GM12878 (cell line): ENCODE data around the gene ELP2. TPM values are rescaled to one million over a fixed set of nuclear protein-coding genes. Genes with fewer than 3 reads are reported as not detected.

Experiments
- ATAC-seq: fragments of 200-7000 bp; cut with Tn5 transposase; 3 replicates; pipeline ENCODE4 v1.9.1; 2020; ENCODE audit warnings: mild to moderate bottlenecking, moderate library complexity
- BruUV-seq: library from RNA; stranded (reverse); fragments of 400-500 nt; replicated peaks from 2 replicates; lab custom pipeline; 2021; lab: Mats Ljungman, UMichigan
- CTCF ChIA-PET: fragments of 300-600 bp; sonication (Branson Sonifier 250); formaldehyde crosslinking; extraction: SDS; loops from one replicate; lab custom pipeline; 2021; ENCODE audit warnings: inconsistent platforms; lab: Yijun Ruan, JAX
- POLR2A ChIA-PET: fragments of 350-600 bp; formaldehyde crosslinking; extraction: SDS; loops from one replicate; lab custom pipeline; 2021; ENCODE audit warnings: inconsistent platforms; lab: Charles Lee
- RAD21 ChIA-PET: fragments of 300-600 bp; sonication (Branson Sonifier 250); formaldehyde crosslinking; loops from one replicate; lab custom pipeline; 2023; ENCODE audit warnings: antibody characterized with exemption; ENCODE audit not compliant: unreplicated experiment; lab: Charles Lee
- SMC1A ChIA-PET: fragments of 300-600 bp; sonication (Branson Sonifier 250); formaldehyde crosslinking; loops from one replicate; lab custom pipeline; 2023; ENCODE audit not compliant: unreplicated experiment, uncharacterized antibody; lab: Charles Lee
- DNase-seq: peaks from one replicate; pipeline ENCODE4 v3.0.0-alpha.2; 2011; ENCODE audit warnings: low read depth, low spot score
- FAIRE-seq: peaks from 3 replicates; lab custom pipeline; 2011; peaks lifted over from hg19 to GRCh38; lab: Jason Lieb, UNC
- H2AFZ ChIP-seq: 2 replicates; pipeline ENCODE4 v1.6.0; 2011; ENCODE audit warnings: low read depth, low read length, control low read depth; ENCODE audit not compliant: control insufficient read depth
- H3K27ac ChIP-seq: 2 replicates; pipeline ENCODE4 v1.5.1; 2011; ENCODE audit warnings: control low read depth; ENCODE audit not compliant: control insufficient read depth, insufficient read depth
- H3K27me3 ChIP-seq, 2 experiments: replicated peaks in 1 of 2; 2 replicates each; pipeline versions ENCODE4 v1.6.0 to v1.6.1; 2011; ENCODE audit warnings: low read length in 1 of 2; ENCODE audit not compliant: control insufficient read depth in 2 of 2, insufficient read depth in 2 of 2
- H3K36me3 ChIP-seq, 2 experiments: 2 replicates each; pipeline ENCODE4 v1.5.1; 2011; ENCODE audit warnings: low read length in 1 of 2; ENCODE audit not compliant: control insufficient read depth in 2 of 2, insufficient read depth in 2 of 2
- H3K4me1 ChIP-seq: 2 replicates; pipeline ENCODE4 v1.6.1; 2011; ENCODE audit warnings: mild to moderate bottlenecking, low read length, moderate library complexity, mixed read lengths; ENCODE audit not compliant: control insufficient read depth, insufficient read depth
- H3K4me2 ChIP-seq: 2 replicates; pipeline ENCODE4 v1.6.0; 2011; ENCODE audit warnings: control low read depth; ENCODE audit not compliant: control insufficient read depth, insufficient read depth
- H3K4me3 ChIP-seq: fragments of 200-600 bp; sonication (generic); 2 replicates; pipeline ENCODE4 v1.5.1; 2016
- H3K79me2 ChIP-seq: 2 replicates; pipeline ENCODE4 v1.6.0; 2011; ENCODE audit warnings: low read length; ENCODE audit not compliant: control insufficient read depth, insufficient read depth
- H3K9ac ChIP-seq: 2 replicates; pipeline ENCODE4 v1.8.0; 2011; ENCODE audit warnings: low read length, control low read depth, mixed read lengths; ENCODE audit not compliant: control insufficient read depth, insufficient read depth
- H3K9me3 ChIP-seq: replicated peaks from 3 replicates; pipeline ENCODE4 v1.5.1; 2011; ENCODE audit warnings: mild to moderate bottlenecking, low read length; ENCODE audit not compliant: control insufficient read depth, insufficient read depth
- H4K20me1 ChIP-seq: 2 replicates; pipeline ENCODE4 v1.6.0; 2011; ENCODE audit not compliant: control insufficient read depth, insufficient read depth
- EGR1 ChIP-seq, 2 experiments: IDR thresholded peaks; 1 replicate in 1 of 2; 2 replicates in 1 of 2; pipeline ENCODE4 v1.6.1; 2011 to 2012; ENCODE audit warnings: low read depth in 2 of 2, low read length in 2 of 2, borderline replicate concordance in 1 of 2, mild to moderate bottlenecking in 1 of 2, moderate library complexity in 1 of 2
- HCFC1 ChIP-seq: fragments of 150-350 bp; IDR thresholded peaks from 2 replicates; pipeline ENCODE4 v1.6.1; 2014; ENCODE audit warnings: low read length
- IKZF2 ChIP-seq, 2 experiments: fragments of 450-650 bp; IDR thresholded peaks; 2 replicates each; pipeline ENCODE4 v1.6.1; 2017; ENCODE audit warnings: mild to moderate bottlenecking in 2 of 2, moderate library complexity in 2 of 2
- MTA2 ChIP-seq: fragments of 450-650 bp; IDR thresholded peaks from 2 replicates; pipeline ENCODE4 v1.6.1; 2016; ENCODE audit warnings: low read depth, mild to moderate bottlenecking, moderate library complexity
- NRF1 ChIP-seq: conservative IDR thresholded peaks from 2 replicates; pipeline ENCODE4 v1.6.1; 2011; ENCODE audit warnings: mild to moderate bottlenecking, low read depth, low read length, improper control_type of control experiment
- SREBF2 ChIP-seq: IDR thresholded peaks from 2 replicates; pipeline ENCODE4 v1.6.1; 2012; ENCODE audit warnings: mild to moderate bottlenecking, low read length
- SUZ12 ChIP-seq: fragments of 200-600 bp; sonication (generic); IDR thresholded peaks from one replicate; pipeline ENCODE4 v1.6.1; 2018; ENCODE audit warnings: antibody characterized with exemption, mild to moderate bottlenecking; ENCODE audit not compliant: unreplicated experiment
- ZSCAN29 ChIP-seq: fragments of 450-650 bp; IDR thresholded peaks from 2 replicates; pipeline ENCODE4 v1.6.1; 2017; ENCODE audit warnings: mild to moderate bottlenecking, moderate library complexity
- WGBS: methylation state at CpG from one replicate; pipeline ENCODE4 v1.1.6; 2016; ENCODE audit warnings: low lambda C conversion rate; ENCODE audit not compliant: insufficient replicate concordance, insufficient coverage; ENCODE audit errors: missing lambda C conversion rate; 5-methylcytosine and 5-hydroxymethylcytosine counted together
- in situ Hi-C: fragments of 300-500 bp; cut with MboI; formaldehyde crosslinking; loops from 9 replicates; pipeline ENCODE4 v1.14.3; 2018; ENCODE audit warnings: mixed read lengths
- intact Hi-C: fragments of 100-400 bp; cut with micrococcal nuclease; formaldehyde crosslinking; loops from one replicate; pipeline ENCODE4 v1.14.2; 2022; ENCODE audit not compliant: unreplicated experiment
- polyA plus RNA-seq, 11 experiments: library from polyadenylated mRNA; depleted of rRNA in 4 of 11; unstranded in 6 of 11; stranded (reverse) in 5 of 11; fragments of >200 nt; fragmentation: Nextera tagmentation in 4 of 11; fragmentation: Illumina TruSeq in 1 of 11; extraction: Ambion mirVana in 4 of 11; extraction: Trizol in 1 of 11; gene quantifications; 1 replicate in 1 of 11; 2 replicates in 10 of 11; pipeline versions ENCODE4 v1.2.1 to v1.2.3, GENCODE V29; 2011 to 2016; ENCODE audit warnings: inconsistent platforms in 2 of 11, missing spikeins in 2 of 11, low read depth in 1 of 11
- total RNA-seq, 4 experiments: library from RNA; depleted of rRNA in 3 of 4; stranded (reverse); fragments of >200 nt in 3 of 4; fragmentation: Illumina TruSeq in 1 of 4; extraction: Trizol in 1 of 4; gene quantifications; 2 replicates each; pipeline versions ENCODE4 v1.2.1 to v1.2.3, GENCODE V29; 2013 to 2021

ELP2 gene
- total and polyA plus RNA-seq, 10 of the 15 experiments (the other 5 are each of a cell fraction or from before 2014, with no cell fraction given), result 56.9 to 134 (median 88.5) TPM

DNA sequence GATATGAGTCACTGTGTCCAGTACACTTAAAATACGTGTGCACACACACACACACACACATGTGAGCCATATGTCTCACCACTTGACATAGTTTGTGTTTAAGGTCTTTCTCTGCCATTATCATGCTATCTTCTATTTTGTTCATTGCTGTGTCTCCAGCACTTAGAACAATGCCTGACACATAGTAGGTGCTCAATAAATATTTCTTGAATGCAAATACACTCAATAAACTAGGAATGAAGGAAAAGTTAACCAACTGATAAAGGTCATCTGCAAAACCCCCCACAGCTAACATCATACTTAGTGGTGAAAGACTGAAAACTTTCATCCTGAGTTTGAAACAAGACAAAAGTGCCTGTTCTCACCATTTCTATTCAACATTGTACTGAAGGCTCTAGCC, 62.0 kb downstream of the ELP2 start:
- ChIA-PET RAD21 (no interaction called here), CTCF (no interaction called here), POLR2A (no interaction called here), SMC1A (no interaction called here)
- no peaks in the 10 kb centered on the region for H3K9me3 ChIP-seq
- no peak overlapping the region for H3K4me3 ChIP-seq
- no TSS peak for BruUV-seq
- H2AFZ ChIP-seq, result no peak overlapping the region
- peaks cover 9% of the 10 kb centered on the region; the same call in 1 of the 2 replicates for H3K4me1 ChIP-seq
- H3K27ac ChIP-seq, result no peak overlapping the region
- 0% methylated on average over 1 of the region's 1 CpG for WGBS
- no peaks in the 10 kb centered on the region for H3K27me3 ChIP-seq
- no peak for ATAC-seq
- TF ChIP-seq HCFC1 (no peak), EGR1 (IDR thresholded peaks at IDR 0.05; ENCODE audit: borderline replicate concordance in 1 of 2, low read depth in 2 of 2, low read length in 2 of 2) (no peak)
- FAIRE-seq, result no peak
- H3K79me2 ChIP-seq, result no peaks in the 10 kb centered on the region
- H3K36me3 ChIP-seq, result no peaks in the 10 kb centered on the region
- no peaks in the 10 kb centered on the region for H4K20me1 ChIP-seq
- intact Hi-C loops (no loop called here), in situ Hi-C loops (no loop called here)
- no peak for DNase-seq
- no peak overlapping the region for H3K4me2 ChIP-seq
- no peak overlapping the region for H3K9ac ChIP-seq

DNA sequence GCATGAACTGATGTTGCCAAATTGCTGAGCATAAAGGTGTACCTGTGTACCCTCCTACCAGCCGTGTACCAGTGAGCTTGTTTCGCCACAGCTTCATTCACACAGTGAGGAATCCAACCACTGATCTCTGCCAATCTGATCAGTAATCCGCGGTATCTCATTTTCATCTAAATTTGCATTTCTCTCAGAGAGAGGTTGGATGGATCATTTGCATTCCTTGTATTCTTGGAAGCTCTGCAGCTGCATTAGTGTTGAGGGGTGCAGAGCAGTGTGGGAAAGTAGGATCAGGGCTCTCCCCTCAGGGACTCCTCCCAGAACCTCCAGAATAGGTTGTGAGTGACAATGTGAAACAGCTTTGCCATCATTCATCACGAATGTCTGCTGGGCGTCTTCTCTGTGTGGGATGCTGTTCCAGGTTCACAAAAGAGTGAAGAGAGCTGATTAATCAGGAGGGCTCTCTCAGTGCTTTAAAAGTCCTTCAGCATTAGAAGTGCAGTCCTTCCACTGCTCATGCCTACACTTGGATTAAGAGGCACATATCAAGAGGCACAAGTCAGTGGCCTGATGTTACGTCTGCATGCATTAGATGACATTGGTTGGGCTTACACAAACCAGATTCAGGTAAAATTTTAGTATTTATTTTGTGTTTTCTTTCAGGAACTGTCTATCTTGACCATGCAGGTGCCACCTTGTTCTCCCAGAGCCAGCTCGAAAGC, 65.1 kb downstream of the ELP2 start:
- Histone ChIP-seq H4K20me1 (no peaks in the 10 kb centered on the region), H3K9ac (no peak overlapping the region), H3K4me3 (no peak overlapping the region), H3K79me2 (no peaks in the 10 kb centered on the region), H3K4me2 (no peak overlapping the region), H3K36me3 (no peaks in the 10 kb centered on the region; a peak in 1 of 4 replicates), H3K27ac (no peak overlapping the region), H2AFZ (no peak overlapping the region), H3K9me3 (no peaks in the 10 kb centered on the region), H3K4me1 (no peaks in the 10 kb centered on the region; the same call in 1 of the 2 replicates), H3K27me3 (no peaks in the 10 kb centered on the region)
- FAIRE-seq (no peak), DNase-seq (no peak), ATAC-seq (no peak)
- no TSS peak for BruUV-seq
- TF ChIP-seq IKZF2 (IDR thresholded peaks at IDR 0.05), result no peak
- no peak for TF ChIP-seq NRF1
- no peak for TF ChIP-seq ZSCAN29
- TF ChIP-seq MTA2, result no peak
- TF ChIP-seq SREBF2, result no peak
- no peak for TF ChIP-seq SUZ12
- intact Hi-C loops, result no loop called here
- SMC1A ChIA-PET, result no interaction called here
- WGBS, result 36% methylated on average over 8 of the region's 8 CpGs
- CTCF ChIA-PET, result interaction anchor here (1.5 kb wide), 1 partner anchor 30 kb away, joined by 3 read pairs; no protein-coding TSS in a partner anchor
- POLR2A ChIA-PET, result interaction anchor here (1.2 kb wide), 1 partner anchor 14 kb away, joined by 3 read pairs; no protein-coding TSS in a partner anchor
- in situ Hi-C loops, result no loop called here
- RAD21 ChIA-PET, result no interaction called here
